PC-9 (cell line): ENCODE data around the gene EEF2K. TPM values are rescaled to one million over a fixed set of nuclear protein-coding genes. Genes with fewer than 3 reads are reported as not detected.
A peak's percentile ranks its signal among the peaks of the same experiment; 100 is the strongest.

Source experiments
- Bru-seq: library from RNA; stranded (reverse); fragments of 400-500 nt; gene quantifications from one replicate; lab custom pipeline; 2021; lab: Mats Ljungman, UMichigan
- BruChase-seq, 2 experiments: library from RNA; stranded (reverse); fragments of 400-500 nt; gene quantifications; one replicate each; lab custom pipeline; 2021; lab: Mats Ljungman, UMichigan
- BruUV-seq: library from RNA; stranded (reverse); fragments of 400-500 nt; replicated peaks from 2 replicates; lab custom pipeline; 2021; lab: Mats Ljungman, UMichigan
- CTCF ChIA-PET: fragments of 300-600 bp; sonication (Branson Sonifier 250); formaldehyde crosslinking; loops from one replicate; lab custom pipeline; 2022; ENCODE audit warnings: antibody characterized with exemption; lab: Charles Lee
- POLR2A ChIA-PET: fragments of 300-600 bp; sonication (Branson Sonifier 250); formaldehyde crosslinking; loops from one replicate; lab custom pipeline; 2022; ENCODE audit warnings: antibody characterized with exemption; ENCODE audit not compliant: unreplicated experiment; lab: Charles Lee
- DNase-seq, 2 experiments: peaks; one replicate each; pipeline versions ENCODE4 v3.0.0 to v3.0.0-alpha.2; 2015 to 2022; ENCODE audit warnings: mixed read lengths in 1 of 2
- H2AFZ ChIP-seq: fragments of 200-600 bp; sonication (generic); 2 replicates; pipeline ENCODE4 v1.8.1; 2017; ENCODE audit warnings: antibody characterized with exemption
- H3F3A ChIP-seq: fragments of 200-600 bp; sonication (generic); 2 replicates; pipeline ENCODE4 v1.8.1; 2017; ENCODE audit warnings: antibody characterized with exemption, mild to moderate bottlenecking, low read depth; ENCODE audit not compliant: insufficient read depth
- H3K27ac ChIP-seq: fragments of 200-600 bp; sonication (generic); 2 replicates; pipeline ENCODE4 v1.6.1; 2016; ENCODE audit warnings: mixed run types
- H3K27me3 ChIP-seq: fragments of 200-600 bp; sonication (generic); 2 replicates; pipeline ENCODE4 v1.6.1; 2016; ENCODE audit warnings: low read depth, mixed run types; ENCODE audit not compliant: insufficient read depth
- H3K36me3 ChIP-seq: fragments of 200-600 bp; sonication (generic); 2 replicates; pipeline ENCODE4 v1.6.1; 2016; ENCODE audit warnings: low read depth, mixed run types
- H3K4me1 ChIP-seq: fragments of 200-600 bp; sonication (generic); replicated peaks from 2 replicates; pipeline ENCODE4 v1.6.1; 2016; ENCODE audit warnings: mixed run types; ENCODE audit not compliant: insufficient read depth
- H3K4me2 ChIP-seq: fragments of 200-600 bp; sonication (generic); 2 replicates; pipeline ENCODE4 v1.6.1; 2017; ENCODE audit warnings: mixed run types
- H3K4me3 ChIP-seq: fragments of 200-600 bp; sonication (generic); 2 replicates; pipeline ENCODE4 v1.6.1; 2016; ENCODE audit warnings: mixed run types
- H3K79me2 ChIP-seq: fragments of 200-600 bp; sonication (generic); 2 replicates; pipeline ENCODE4 v1.6.1; 2017; ENCODE audit warnings: low read depth, mixed run types
- H3K9me2 ChIP-seq: fragments of 200-600 bp; sonication (generic); 2 replicates; pipeline ENCODE4 v1.8.1; 2017; ENCODE audit warnings: mild to moderate bottlenecking; ENCODE audit not compliant: insufficient read depth
- H3K9me3 ChIP-seq: fragments of 200-600 bp; sonication (generic); 2 replicates; pipeline ENCODE4 v1.8.1; 2016; ENCODE audit warnings: low read depth; ENCODE audit not compliant: insufficient read depth
- H4K20me1 ChIP-seq: fragments of 200-600 bp; sonication (generic); 2 replicates; pipeline ENCODE4 v1.8.1; 2017; ENCODE audit not compliant: insufficient read depth
- CTCF ChIP-seq: fragments of 200-600 bp; sonication (generic); conservative IDR thresholded peaks from 2 replicates; pipeline ENCODE4 v1.6.1; 2017; ENCODE audit warnings: mixed run types, antibody characterized with exemption, mild to moderate bottlenecking, moderate library complexity
- EZH2 ChIP-seq: fragments of 200-600 bp; sonication (generic); IDR thresholded peaks from 2 replicates; pipeline ENCODE4 v1.8.0; 2017; ENCODE audit warnings: antibody characterized with exemption, low read depth
- intact Hi-C: fragments of 100-400 bp; cut with micrococcal nuclease; formaldehyde crosslinking; loops from one replicate; pipeline ENCODE4 v1.10.0; 2022; ENCODE audit not compliant: unreplicated experiment
- long read RNA-seq: library from polyadenylated mRNA; stranded (forward); transcript quantifications from one replicate; pipeline ENCODE4 v2.0.0, GENCODE V29; 2022
- total RNA-seq: library from RNA; stranded (reverse); gene quantifications from 2 replicates; pipeline ENCODE4 v1.2.3, GENCODE V29; 2021

EEF2K gene
- 29.8 and 34.7 TPM in 2 replicates for total RNA-seq
- percentile 66 among the genes with signal in this experiment for Bru-seq, nascent RNA
- BruChase-seq, experiment 1, labeled RNA remaining after a 2-hour chase, result percentile 63 among the genes with signal in this experiment
- percentile 70 among the genes with signal in this experiment for BruChase-seq, experiment 2, labeled RNA remaining after a 6-hour chase
- long read RNA-seq, full-length matches to known transcripts, result 1 of 5 reads
- long read RNA-seq, partial matches to known transcripts, result 0 of 5 reads
- long read RNA-seq, other reads (novel, unspliced or antisense), result 4 of 5 reads

- Histone ChIP-seq H3K36me3 (no peaks in the 10 kb centered on the region), H3K4me2 (peak within 1 kb of the TSS; percentile 89), H3K79me2 (peaks cover 43% of the 10 kb centered on the region), H4K20me1 (peaks cover 11% of the 10 kb centered on the region; the same call in 1 of the 2 replicates), H3K4me3 (peak within 1 kb of the TSS; percentile 74), H3K4me1 (peaks cover 25% of the 10 kb centered on the region), H3K27ac (peak within 1 kb of the TSS; percentile 73), H2AFZ (peak within 1 kb of the TSS; percentile 93), H3F3A (peaks cover 23% of the 10 kb centered on the region; the same call in 1 of the 2 replicates), H3K9me2 (no peaks in the 10 kb centered on the region), H3K27me3 (no peaks in the 10 kb centered on the region), H3K9me3 (no peaks in the 10 kb centered on the region)
- peak; percentile 88 to 97 for DNase-seq
- BruUV-seq, result no TSS peak
- ChIA-PET CTCF (interaction anchor here (0.6 to 1.2 kb wide), 4 partner anchors 10 to 94 kb away, joined by 3 to 6 read pairs (median 4); no protein-coding TSS in a partner anchor), POLR2A (interaction anchor here (0.6 to 0.7 kb wide), 2 partner anchors 163 to 197 kb away, joined by 3 to 4 read pairs; no protein-coding TSS in a partner anchor)
- TF ChIP-seq CTCF, result peak; percentile 68
- no peak for TF ChIP-seq EZH2
- intact Hi-C loops, result loop anchor here (1.0 kb wide), 4 partner anchors 11 to 91 kb away; partner anchors contain the start of gene POLR3E
Observed at GRCh38 chr16:22206013-22206841, at the start of gene EEF2K. Gene EEF2K, plus strand, starts transcription at chr16:22206278. Its CDS starts 19,452 bp downstream, at chr16:22225730.

GRCh38 chr16:22161401-22161800 is 44.7 kb upstream of the EEF2K start:
- Histone ChIP-seq H3K9me3 (no peaks in the 10 kb centered on the region), H3K4me1 (no peaks in the 10 kb centered on the region), H3K27ac (no peak overlapping the region), H2AFZ (no peak overlapping the region), H3K4me2 (no peak overlapping the region), H3F3A (no peaks in the 10 kb centered on the region), H3K4me3 (no peak overlapping the region), H3K79me2 (no peaks in the 10 kb centered on the region), H3K36me3 (no peaks in the 10 kb centered on the region), H3K9me2 (no peaks in the 10 kb centered on the region), H4K20me1 (no peaks in the 10 kb centered on the region), H3K27me3 (peaks cover 14% of the 10 kb centered on the region; the same call in 1 of the 2 replicates)
- intact Hi-C loops, result no loop called here
- BruUV-seq, result no TSS peak
- DNase-seq, result no peak
- TF ChIP-seq CTCF (no peak), EZH2 (no peak)
- ChIA-PET CTCF (no interaction called here), POLR2A (no interaction called here)

GRCh38 chr16:22161999-22162655 is 44.0 kb upstream of the EEF2K start, which contains the start of gene SDR42E2:
Gene SDR42E2, plus strand, starts transcription at chr16:22162506. Its CDS starts 3,077 bp downstream, at chr16:22165583.
- Histone ChIP-seq H3F3A (no peaks in the 10 kb centered on the region), H3K9me2 (no peaks in the 10 kb centered on the region), H2AFZ (no peak within 1 kb of the TSS), H3K27me3 (peaks cover 14% of the 10 kb centered on the region; the same call in 1 of the 2 replicates), H3K79me2 (no peaks in the 10 kb centered on the region), H3K36me3 (no peaks in the 10 kb centered on the region), H3K4me3 (no peak within 1 kb of the TSS), H3K4me1 (no peaks in the 10 kb centered on the region), H4K20me1 (no peaks in the 10 kb centered on the region), H3K4me2 (peak within 1 kb of the TSS; percentile 50), H3K9me3 (no peaks in the 10 kb centered on the region), H3K27ac (no peak within 1 kb of the TSS)
- ChIA-PET POLR2A (no interaction called here), CTCF (no interaction called here)
- no TSS peak for BruUV-seq
- peak in 1 of 2 experiments; percentile 41 for DNase-seq
- intact Hi-C loops, result no loop called here
- TF ChIP-seq EZH2 (no peak), CTCF (no peak)
